Activated CD8-positive, alpha-beta memory T cell treated with anti-CD3 and anti-CD28 coated beads for 36 hours (primary cell): ENCODE results near the gene APRT. TPM values are rescaled to one million over a fixed set of nuclear protein-coding genes. Genes with fewer than 3 reads are reported as not detected.

Experiments used
- CTCF ChIA-PET: fragments of 350-600 bp; sonication (Branson Sonifier 250); formaldehyde crosslinking; loops from one replicate; lab custom pipeline; 2021; ENCODE audit warnings: antibody characterized with exemption; lab: Charles Lee
- POLR2A ChIA-PET: fragments of 350-600 bp; sonication (Branson Sonifier 250); formaldehyde crosslinking; loops from one replicate; lab custom pipeline; 2021; ENCODE audit warnings: antibody characterized with exemption; lab: Charles Lee
- total RNA-seq, 2 experiments: library from RNA; stranded (reverse); gene quantifications; one replicate each; pipeline ENCODE4 v1.2.3, GENCODE V29; 2021

The APRT gene, protein sequence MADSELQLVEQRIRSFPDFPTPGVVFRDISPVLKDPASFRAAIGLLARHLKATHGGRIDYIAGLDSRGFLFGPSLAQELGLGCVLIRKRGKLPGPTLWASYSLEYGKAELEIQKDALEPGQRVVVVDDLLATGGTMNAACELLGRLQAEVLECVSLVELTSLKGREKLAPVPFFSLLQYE
- 100 to 1,000 TPM; 325 to 330 TPM for total RNA-seq

DNA sequence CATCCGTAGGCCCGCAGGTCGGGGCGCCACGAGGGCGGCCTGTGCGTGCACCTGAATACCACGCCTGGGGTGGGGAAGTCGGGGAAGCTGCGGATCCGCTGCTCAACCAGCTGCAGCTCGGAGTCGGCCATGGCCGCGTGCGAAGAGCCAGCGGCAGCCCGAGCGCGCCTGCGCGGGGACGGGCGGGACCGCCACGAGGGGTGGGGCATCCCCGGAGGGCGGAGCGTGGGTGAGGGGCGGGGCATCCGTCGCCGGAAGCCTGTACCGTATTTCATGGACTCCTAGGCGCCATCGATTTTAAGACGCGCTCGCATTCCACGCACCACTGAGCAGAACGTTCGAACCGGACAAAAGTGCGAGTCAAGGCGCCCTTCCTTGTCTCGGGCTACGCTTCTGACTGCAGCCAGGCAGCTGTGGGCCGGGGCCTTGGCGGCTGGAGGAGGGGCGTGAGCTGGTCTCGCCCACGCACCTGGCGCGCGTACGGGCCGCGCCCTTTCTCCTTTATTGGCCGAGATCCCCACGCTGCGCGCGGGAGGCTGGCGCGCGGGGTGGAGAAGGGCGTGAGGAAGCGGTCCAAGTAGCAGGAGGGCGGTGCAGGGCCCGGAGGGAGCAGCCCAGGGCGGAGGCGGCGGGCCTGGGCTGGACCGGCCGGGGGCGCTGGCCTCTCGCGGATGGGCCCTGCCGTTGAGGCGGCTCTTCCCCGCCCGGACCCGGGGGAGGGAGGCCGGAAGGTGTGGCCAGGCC is at the start of gene APRT:
TSS of gene APRT (minus strand) at position 160 of the 744 bp plus-strand sequence. CDS start at position 131, 29 bp downstream.
- ChIA-PET CTCF (interaction anchor here (1.1 to 6.2 kb wide), 7 partner anchors 9 to 75 kb away, joined by 3 to 37 read pairs (median 11); partner anchors contain the start of genes GALNS and TRAPPC2L), POLR2A (interaction anchor here (0.5 to 5.3 kb wide), 10 partner anchors 9 to 1064 kb away, joined by 3 to 68 read pairs (median 4); partner anchors contain the start of genes CDT1, GALNS, PIEZO1 and TRAPPC2L)

DNA sequence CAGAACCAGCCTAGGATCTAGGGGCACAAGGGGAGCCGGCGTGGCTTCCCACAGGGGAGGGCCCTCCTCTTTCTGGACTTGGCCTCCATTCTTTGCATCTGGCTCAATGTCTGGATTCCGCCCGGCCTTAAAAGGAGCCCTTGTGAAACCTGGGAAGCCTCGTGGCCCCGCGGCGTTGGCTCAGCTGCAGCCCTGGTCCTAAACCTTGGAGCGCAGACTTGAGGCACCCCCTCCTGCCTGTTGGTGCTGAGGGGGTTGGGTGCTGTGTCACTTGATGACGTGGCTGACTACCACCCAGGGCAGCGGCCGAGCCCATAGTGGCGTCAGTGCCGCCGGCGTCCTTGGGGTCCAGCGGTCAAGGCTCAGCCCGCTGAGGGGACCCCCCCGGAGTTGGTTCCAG is 49.6 kb upstream of the APRT start:
- CTCF ChIA-PET = no interaction called here

DNA sequence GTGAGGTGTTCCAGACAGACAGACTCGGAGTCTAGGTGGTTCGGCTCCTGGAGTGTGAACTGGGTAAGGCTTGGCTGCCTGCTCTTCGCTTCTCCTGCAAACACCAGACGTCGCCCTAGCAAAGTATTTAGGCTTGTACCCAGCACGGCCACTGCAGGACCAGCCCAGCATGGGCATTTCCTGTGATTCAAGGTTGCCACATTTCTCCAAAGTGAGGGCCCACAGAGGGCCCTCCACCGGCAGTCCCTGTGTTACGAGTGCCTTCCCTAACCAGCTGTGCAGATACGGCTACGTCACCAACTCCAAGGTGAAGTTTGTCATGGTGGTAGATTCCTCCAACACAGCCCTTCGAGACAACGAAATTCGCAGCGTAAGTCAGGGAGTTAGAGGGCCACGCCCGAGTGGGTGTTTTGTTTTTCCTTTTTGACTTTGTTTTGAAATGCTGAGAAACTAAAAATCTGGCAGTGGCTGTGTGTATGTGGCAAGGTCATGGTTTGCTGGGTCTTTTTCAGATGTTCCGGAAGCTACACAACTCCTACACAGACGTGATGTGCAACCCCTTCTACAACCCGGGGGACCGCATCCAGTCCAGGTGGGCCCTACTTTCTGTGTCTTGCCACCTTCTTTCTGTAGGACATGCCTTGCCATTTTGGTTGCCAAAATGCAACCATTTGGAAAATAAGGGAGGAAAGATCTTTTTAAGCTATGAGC is 47.8 kb upstream of the APRT start:
- ChIA-PET POLR2A (no interaction called here), CTCF (no interaction called here)

More for the DNA sequence above, 49.6 kb upstream of the APRT start:
- POLR2A ChIA-PET = no interaction called here

DNA sequence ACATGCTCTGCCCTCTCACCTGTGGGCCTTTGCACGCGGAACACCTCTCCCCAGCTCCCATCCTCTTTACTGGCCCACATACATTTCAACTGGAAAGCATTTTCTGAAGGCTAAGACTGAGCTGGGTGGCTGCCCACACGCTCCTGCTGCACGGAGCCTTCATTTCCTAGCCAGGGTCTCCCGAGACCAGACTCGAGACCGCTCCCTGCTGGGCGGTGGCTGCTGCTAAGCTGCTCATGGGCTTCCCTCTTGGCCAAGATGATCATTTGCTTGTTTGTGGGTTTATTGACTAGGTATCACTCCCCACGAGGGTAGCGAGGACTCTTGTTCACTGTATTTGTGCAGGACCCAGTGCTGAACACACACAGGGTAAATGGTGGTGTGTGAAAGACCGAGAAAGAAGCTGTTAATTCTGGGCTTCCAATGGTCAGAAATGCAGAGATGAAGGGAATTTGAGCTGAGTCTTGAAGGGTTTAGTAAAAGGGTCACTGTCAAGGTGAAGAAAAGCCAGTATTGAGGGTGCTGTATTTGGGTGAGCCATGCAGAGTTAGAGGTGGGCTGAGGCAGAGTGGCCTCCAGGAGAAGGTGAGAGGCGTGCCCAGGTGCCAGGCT is 46.1 kb upstream of the APRT start:
- POLR2A ChIA-PET = interaction anchor here (0.6 to 1.9 kb wide), 4 partner anchors 46 to 307 kb away, joined by 3 to 13 read pairs (median 8); partner anchors contain the start of gene APRT
- CTCF ChIA-PET = interaction anchor here (0.6 to 3.3 kb wide), 17 partner anchors 11 to 406 kb away, joined by 3 to 37 read pairs (median 4); partner anchors contain the start of genes ACSF3 and APRT

DNA sequence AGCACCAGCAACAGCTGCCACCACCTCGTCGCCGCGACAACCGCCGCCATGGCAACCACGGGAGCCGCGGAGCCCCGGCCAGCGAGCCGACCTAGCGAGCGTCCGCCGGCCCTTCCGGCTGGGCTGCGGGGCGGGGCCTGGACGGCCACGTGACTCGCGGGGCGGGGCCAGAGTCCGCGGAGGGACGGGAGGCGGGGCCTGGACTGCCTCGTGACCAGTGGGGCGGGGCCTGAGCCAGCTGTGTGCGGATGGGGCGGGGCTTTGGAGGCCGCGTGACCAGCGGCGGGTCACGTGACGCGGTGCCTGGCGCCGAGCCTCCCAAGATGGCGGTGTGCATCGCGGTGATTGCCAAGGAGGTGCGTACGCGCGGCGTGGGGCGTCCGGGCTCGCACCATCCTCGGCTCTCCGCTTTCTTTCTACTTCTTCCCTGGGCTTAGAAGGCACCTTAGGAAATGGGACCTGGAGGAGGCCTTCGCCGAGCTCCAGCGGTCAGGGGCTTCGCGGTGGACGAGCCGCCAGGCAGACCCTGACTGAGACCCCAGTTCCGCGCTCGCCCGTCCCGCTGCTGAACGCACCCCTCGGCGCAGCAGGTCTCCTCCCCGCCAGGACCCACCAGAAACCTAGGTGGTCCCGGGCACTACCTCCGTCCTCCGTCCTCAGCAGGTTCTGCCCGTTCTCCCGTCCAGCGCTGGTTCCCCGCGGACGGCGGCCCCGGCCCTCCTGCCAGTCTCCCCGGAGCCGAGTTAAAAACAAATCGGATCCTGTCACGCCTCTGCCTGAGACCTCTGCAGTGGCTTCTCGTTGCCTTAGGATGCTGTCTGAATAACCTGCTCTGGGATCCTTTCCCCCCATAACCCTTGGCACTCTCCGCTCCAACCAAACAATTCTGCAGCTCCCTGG is 45.4 kb upstream of the APRT start, which contains the start of the genes GALNS and TRAPPC2L:
TSS of gene GALNS (minus strand) at position 120 of the 900 bp plus-strand sequence. CDS start at position 50, 70 bp downstream.
TSS of gene TRAPPC2L (plus strand) at position 300 of the 900 bp plus-strand sequence. CDS start at position 324, 24 bp downstream.
- POLR2A ChIA-PET = interaction anchor here (0.6 to 1.9 kb wide), 4 partner anchors 45 to 308 kb away, joined by 3 to 13 read pairs (median 8); partner anchors contain the start of gene APRT
- CTCF ChIA-PET = interaction anchor here (0.6 to 3.3 kb wide), 13 partner anchors 11 to 310 kb away, joined by 3 to 37 read pairs (median 5); partner anchors contain the start of genes ACSF3 and APRT

DNA sequence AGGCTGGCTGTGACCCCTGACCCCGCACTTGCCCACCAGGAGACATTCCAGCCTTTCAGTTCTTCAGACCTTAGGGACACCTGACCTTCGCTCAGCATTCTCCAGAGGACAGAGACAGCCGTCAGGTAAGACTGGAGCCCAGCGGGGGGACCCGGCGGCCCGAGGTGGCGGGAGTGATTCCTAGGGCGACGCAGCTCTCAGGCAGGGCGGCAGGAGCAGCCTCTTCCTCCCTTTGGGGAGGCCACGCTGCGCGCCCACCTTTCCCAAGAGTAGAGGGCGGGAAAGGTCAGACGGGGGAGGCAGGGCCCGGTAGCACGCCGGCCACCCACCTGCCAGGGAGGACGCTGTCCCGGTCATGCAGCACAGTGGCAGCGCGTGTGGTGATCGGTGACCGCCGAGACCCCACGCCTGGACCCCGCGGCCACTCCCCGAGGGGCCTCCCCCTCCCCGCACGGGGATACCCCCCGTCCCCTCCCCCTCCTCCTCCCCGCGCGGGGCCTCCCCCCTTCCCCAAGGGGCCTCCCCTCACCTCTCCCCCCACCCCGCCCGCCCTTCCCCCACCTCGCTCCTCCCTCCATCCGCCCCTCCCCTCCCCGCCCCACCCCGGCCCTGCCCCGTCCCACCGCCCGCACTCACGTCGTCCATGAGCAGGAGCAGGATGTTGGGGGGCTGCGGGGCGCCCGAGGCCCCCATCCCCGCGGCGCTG is 44.5 kb upstream of the APRT start:
- POLR2A ChIA-PET = interaction anchor here (1.9 kb wide), 1 partner anchor 44 kb away, joined by 13 read pairs; the partner anchor contains the start of gene APRT
- CTCF ChIA-PET = interaction anchor here (1.2 to 3.3 kb wide), 5 partner anchors 13 to 311 kb away, joined by 3 to 37 read pairs (median 8); partner anchors contain the start of gene APRT

DNA sequence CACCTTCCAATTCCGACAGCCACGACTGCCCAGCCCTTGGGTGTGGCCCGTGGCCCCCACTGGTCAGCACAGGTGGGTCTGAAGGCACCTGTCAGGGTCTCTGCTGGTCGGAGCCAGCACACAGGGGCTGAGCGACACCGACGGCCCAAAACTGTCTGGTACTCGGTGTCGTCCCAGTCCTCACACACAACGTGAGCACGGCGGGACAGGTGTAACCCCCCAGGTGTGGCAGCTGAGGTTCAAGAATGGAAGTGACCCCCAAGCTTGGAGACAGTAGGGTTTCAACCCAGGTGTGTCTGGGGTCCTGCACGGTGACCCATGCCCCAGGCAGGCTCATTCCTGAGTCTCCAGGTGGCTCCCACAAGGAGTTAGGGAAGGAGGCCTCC is 44.0 kb upstream of the APRT start:
- CTCF ChIA-PET = interaction anchor here (1.2 to 3.3 kb wide), 2 partner anchors 13 to 44 kb away, joined by 3 to 37 read pairs; partner anchors contain the start of gene APRT
- POLR2A ChIA-PET = no interaction called here

DNA sequence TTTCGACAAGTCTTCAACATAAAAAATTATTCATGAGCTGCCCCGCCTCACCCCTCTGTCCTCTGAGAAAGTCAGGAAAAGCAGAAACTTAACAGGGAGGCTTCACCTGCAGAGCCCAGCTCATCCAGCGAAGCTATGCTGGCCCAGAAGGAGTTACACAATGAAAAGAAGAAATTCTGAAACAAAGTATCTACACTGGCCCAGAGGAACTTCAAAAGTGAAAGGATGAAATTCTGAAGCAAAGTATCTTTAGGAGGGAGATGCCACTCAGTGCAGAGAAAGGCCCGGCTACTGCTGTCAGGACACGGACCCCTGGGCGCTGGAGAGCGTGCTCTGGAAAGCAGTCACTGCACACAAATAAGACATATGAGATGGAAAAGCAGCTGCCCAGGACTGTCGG is 43.4 kb upstream of the APRT start:
- ChIA-PET POLR2A (no interaction called here), CTCF (interaction anchor here (1.2 kb wide), 1 partner anchor 12 kb away, joined by 3 read pairs; no protein-coding TSS in a partner anchor)

- ChIA-PET CTCF (no interaction called here), POLR2A (interaction anchor here (0.5 kb wide), 1 partner anchor 386 kb away, joined by 7 read pairs; no protein-coding TSS in a partner anchor)
Observed at GRCh38 chr16:88854306-88855111, 42.8 kb upstream of the APRT start.

DNA sequence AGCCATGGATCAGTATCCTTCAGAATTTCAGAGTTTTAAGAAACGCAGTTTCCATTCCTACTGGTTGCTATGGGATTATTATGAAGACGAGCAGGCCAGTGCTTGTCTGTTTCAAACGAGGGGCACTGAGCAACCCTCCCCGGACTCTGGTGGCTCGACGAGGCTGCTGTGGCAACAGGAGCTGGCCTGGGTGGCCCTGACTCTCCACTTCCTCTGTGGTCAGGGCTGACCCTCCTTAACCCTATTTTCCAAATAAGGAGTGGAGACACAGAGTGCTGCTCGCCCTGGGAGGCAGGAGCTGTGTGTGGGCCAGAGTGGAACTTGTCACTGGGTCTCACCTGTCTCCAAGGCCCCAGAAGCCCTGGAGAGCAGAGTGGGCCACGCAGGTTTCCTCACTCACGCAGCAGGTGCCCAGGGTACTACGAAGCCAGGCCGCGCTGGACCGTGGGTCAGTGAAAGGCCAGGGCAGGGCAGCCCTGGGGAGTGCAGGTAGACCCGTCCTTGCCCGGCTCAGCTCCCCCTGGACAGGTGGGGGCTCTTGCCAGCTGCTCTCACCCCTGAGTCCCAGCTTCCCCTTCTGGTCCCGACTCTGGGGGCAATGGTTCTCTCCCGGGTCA is 41.7 kb upstream of the APRT start:
- POLR2A ChIA-PET = interaction anchor here (1.2 kb wide), 1 partner anchor 339 kb away, joined by 3 read pairs; no protein-coding TSS in a partner anchor
- CTCF ChIA-PET = interaction anchor here (0.7 to 1.3 kb wide), 2 partner anchors 364 to 567 kb away, joined by 4 to 6 read pairs; partner anchors contain the start of gene ZNF778

- CTCF ChIA-PET = no interaction called here
Observed at GRCh38 chr16:88851616-88852015, 39.9 kb upstream of the APRT start.

GRCh38 chr16:88850531-88851199 is 38.9 kb upstream of the APRT start:
- ChIA-PET CTCF (no interaction called here), POLR2A (no interaction called here)

More at GRCh38 chr16:88851616-88852015, 39.9 kb upstream of the APRT start:
- POLR2A ChIA-PET = interaction anchor here (0.6 kb wide), 1 partner anchor 952 kb away, joined by 6 read pairs; no protein-coding TSS in a partner anchor

DNA sequence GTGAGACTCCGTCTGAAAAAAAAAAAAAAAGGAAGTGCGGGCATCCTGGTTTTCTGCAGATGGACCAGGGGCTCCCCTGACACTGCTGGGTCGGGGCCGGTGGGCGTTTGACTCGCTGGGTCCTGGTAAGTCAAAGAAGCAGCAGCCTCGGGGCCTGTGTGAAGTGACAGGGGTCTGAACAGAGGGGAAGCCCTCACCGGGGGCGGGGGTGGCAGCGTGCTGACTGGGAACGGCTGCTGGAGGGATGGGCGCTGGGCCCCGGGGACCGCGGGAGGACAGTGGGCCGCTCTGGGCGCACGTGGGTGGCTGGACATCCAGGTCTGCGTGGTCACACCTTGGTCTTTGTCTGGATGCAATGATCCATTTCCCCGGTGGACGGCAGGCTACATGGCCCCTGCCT is 36.8 kb upstream of the APRT start:
- POLR2A ChIA-PET = no interaction called here
- CTCF ChIA-PET = no interaction called here

DNA sequence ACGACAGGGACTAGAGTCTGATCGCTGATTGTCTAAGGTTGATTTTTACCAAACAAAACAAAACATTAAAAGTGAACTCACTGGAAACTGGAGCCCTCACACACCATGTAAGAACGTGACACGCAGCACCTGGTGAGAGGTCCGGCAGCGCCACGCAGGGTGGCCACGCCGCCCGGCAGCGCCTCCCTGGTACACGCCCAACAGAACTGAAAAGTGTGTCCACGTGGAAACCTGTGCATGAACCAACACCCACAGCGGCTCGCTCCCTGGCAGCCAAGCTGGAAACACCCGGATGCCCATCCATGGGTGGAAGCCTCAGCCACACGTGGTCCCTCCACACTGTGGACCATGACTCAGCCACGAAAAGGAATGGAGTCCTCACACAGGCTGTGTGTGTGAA is 35.9 kb upstream of the APRT start:
- ChIA-PET POLR2A (no interaction called here), CTCF (no interaction called here)

- ChIA-PET CTCF (interaction anchor here (0.7 to 2.0 kb wide), 3 partner anchors 12 to 370 kb away, joined by 3 to 8 read pairs (median 3); partner anchors contain the start of gene TRAPPC2L), POLR2A (interaction anchor here (0.6 kb wide), 2 partner anchors 77 to 821 kb away, joined by 6 to 10 read pairs; no protein-coding TSS in a partner anchor)
Observed at GRCh38 chr16:88846088-88846487, 34.4 kb upstream of the APRT start.
